A673 (cell line): ENCODE data around the gene DCUN1D4.

Experiments
- EZH2 ChIP-seq: fragments of 200-600 bp; sonication (generic); IDR thresholded peaks from 2 replicates; pipeline ENCODE4 v1.6.1; 2017; ENCODE audit warnings: borderline replicate concordance, low read depth, mild to moderate bottlenecking, mixed read lengths, antibody characterized with exemption, low read length; ENCODE audit not compliant: poor library complexity, severe bottlenecking
- TF ChIP-seq, protein P1 (sequence below): fragments of 300-800, 200-600 bp; sonication (generic); conservative IDR thresholded peaks from 2 replicates; pipeline ENCODE4 v1.5.1; 2017; ENCODE audit warnings: low read depth, mild to moderate bottlenecking, antibody characterized with exemption, low read length, moderate library complexity, mixed read lengths

DNA sequence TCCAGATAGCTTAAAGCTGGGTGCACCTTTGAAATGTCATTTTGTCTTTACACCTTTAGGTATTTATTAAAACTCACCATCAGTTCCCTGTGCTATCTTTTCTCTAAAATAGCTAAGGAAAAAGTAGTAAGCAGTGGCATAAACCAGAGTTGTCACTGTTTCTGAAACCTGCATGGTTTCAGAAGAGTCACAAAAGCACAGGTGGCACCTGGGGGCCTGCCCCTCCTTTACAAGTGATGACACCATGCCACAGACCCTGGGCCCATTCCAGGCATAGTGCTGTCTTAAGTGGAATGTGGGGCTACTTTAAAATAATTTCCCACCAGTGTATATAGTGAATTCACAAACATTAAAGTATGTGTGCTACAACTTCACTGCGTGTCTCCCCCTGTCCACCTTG, 47.8 kb downstream of the DCUN1D4 start:
- TF ChIP-seq, protein P1, sequence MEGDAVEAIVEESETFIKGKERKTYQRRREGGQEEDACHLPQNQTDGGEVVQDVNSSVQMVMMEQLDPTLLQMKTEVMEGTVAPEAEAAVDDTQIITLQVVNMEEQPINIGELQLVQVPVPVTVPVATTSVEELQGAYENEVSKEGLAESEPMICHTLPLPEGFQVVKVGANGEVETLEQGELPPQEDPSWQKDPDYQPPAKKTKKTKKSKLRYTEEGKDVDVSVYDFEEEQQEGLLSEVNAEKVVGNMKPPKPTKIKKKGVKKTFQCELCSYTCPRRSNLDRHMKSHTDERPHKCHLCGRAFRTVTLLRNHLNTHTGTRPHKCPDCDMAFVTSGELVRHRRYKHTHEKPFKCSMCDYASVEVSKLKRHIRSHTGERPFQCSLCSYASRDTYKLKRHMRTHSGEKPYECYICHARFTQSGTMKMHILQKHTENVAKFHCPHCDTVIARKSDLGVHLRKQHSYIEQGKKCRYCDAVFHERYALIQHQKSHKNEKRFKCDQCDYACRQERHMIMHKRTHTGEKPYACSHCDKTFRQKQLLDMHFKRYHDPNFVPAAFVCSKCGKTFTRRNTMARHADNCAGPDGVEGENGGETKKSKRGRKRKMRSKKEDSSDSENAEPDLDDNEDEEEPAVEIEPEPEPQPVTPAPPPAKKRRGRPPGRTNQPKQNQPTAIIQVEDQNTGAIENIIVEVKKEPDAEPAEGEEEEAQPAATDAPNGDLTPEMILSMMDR, result no peak
- no peak for TF ChIP-seq EZH2
